Dedifferentiated amniotic fluid mesenchymal stem cell (primary cell): ENCODE data around the gene ALOX12B.
A peak's percentile ranks its signal among the peaks of the same experiment; 100 is the strongest.
"Not testable (repeated sequence)": the region's sequence is repeated elsewhere in the genome, so short reads cannot be mapped to it uniquely, and the experiment has no call there.

Experiments
- DNase-seq: peaks from one replicate; pipeline ENCODE4 v3.0.0-alpha.2; 2016; ENCODE audit errors: extremely low spot score

Gene ALOX12B

DNA sequence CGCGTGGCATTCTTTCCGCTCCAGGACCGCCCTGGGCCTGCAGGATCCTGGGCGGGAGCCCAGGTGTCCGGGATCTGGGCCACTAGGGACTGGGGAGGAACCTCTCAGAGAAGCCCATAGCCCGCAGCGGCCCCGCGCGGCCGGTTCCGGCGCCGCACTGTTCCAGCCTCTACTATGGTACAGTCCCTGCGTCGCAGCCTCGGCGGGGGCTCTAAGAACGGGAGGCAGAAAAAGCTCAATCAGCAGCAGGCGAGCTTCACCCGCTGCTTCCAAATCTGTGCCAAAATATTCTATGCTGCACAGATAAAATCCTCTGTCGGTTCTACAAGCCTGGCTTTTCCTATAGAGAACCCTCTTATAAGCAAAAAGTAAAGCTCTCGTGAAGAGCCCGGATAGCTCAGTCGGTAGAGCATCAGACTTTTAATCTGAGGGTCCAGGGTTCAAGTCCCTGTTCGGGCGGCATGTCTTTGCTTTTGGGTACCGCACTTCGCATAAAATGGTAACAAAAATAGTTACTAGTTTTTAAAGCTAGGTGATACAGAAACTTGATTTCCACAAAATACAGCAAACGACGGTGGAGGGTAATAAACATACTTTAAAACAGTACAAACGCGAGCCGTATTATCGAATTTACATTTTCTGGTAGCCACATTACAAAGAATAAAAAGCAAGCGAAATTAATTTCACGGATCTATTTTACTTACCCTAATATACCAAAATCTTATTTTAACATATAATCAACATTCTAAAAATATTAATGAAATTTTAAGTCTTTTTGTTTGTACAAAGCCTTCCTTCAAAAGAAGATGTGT is 31.5 kb upstream of the ALOX12B start:
- DNase-seq = peak; percentile 86

GRCh38 chr17:8117980-8118768 is 30.7 kb upstream of the ALOX12B start, which contains the start of gene ALOXE3:
Gene ALOXE3 (minus strand): TSS chr17:8118514. CDS start chr17:8117990, 524 bp downstream.
- DNase-seq = peak; percentile 49

- DNase-seq = no peak
Measured at GRCh38 chr17:8117367-8117979, 30.0 kb upstream of the ALOX12B start.

GRCh38 chr17:8116776-8117175 is 29.3 kb upstream of the ALOX12B start:
- DNase-seq = no peak

- no peak for DNase-seq
Measured at GRCh38 chr17:8110907-8111306, 23.4 kb upstream of the ALOX12B start.

DNA sequence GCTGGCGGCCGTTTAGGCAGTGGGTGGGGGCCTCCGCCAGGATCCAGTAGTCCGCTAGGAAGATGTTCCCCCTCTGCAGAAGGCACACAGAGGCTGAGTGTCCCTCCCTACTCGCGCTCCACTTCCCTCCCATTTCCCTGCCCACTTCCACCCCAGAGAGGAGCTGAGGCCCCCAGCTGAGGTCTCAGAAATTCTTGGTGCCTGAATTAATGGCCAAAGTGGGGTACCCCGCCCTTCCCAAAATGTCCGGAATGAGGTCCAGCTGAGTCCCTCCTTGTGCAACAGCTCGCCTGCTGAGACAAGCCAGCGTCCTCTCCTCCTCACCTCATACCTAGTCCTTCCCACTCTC is 22.9 kb upstream of the ALOX12B start:
- DNase-seq = no peak

GRCh38 chr17:8109661-8110455 is 22.3 kb upstream of the ALOX12B start:
- no peak for DNase-seq

DNA sequence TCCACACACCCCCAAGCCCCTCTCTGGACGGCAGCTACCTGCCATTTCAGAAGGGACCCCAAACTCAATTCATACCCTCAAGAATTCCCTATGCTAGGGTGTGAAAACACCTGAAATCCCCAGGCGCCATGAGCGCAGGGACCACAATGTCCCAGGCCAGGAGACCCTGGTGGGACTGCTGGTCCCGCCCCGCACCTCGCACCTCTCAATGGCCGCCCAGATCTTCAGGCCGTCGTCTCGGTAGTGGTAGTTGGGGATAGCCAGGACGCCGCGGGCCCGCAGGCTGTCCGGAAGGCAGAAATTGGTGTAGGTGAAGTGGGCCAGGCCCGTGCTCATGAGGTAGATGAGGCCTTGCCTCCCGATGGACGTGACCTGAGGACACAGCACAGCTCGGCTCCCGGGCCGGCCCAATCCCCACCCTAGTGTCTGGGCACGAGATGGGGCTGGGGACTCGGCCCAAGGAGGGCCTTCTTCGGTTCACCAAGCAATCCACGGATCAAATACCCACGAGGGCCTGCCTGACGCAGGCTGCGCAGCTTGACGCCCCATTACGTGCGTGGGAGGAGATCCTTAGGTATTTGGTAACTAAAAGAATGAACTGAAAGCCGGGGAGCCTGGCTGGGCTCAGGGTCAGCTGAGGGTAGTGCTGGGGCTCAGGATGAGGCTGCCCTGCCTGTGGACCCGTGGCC is 21.6 kb upstream of the ALOX12B start:
- DNase-seq = no peak

DNA sequence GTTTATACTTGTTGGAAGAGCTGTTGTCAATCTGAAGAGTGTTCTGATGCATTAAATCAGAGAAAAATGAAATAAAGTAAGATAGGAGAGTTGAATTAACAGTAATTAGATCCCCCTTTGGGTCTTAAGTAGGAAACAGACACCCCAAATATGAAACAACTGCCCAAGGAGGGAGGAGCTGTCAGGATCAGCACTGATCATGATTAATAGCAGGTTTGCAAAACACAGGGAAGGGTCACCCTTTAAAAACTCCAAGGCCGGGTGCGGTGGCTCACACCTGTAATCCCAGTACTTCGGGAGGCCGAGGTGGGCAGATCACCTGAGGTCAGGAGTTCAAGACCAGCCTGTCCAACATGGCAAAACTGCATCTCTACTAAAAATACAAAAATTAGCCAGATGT is 19.5 kb upstream of the ALOX12B start:
- not testable (repeated sequence) for DNase-seq

- DNase-seq = no peak
Measured at GRCh38 chr17:8105957-8106398, 18.5 kb upstream of the ALOX12B start.

DNA sequence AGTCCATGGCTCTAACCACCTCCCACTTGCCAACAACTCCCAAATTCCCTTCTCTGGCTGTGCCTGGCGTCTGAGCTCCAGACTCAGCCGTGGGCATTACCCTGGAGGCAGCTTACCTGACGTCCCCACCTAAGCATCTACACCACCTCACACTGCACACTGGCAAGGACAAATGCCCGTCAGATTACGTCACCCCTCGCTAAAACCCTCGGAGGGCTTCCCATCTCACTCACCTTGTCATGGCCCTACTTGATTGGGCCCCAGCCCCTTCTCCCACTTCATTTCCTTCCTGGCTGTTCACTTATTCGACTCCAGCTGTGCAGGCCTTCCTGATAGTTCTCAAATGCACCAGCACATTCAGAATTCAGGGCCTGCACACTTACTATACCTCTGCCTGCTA is 17.4 kb upstream of the ALOX12B start:
- DNase-seq = no peak

GRCh38 chr17:8103549-8103948 is 16.0 kb upstream of the ALOX12B start:
- DNase-seq = no peak

DNA sequence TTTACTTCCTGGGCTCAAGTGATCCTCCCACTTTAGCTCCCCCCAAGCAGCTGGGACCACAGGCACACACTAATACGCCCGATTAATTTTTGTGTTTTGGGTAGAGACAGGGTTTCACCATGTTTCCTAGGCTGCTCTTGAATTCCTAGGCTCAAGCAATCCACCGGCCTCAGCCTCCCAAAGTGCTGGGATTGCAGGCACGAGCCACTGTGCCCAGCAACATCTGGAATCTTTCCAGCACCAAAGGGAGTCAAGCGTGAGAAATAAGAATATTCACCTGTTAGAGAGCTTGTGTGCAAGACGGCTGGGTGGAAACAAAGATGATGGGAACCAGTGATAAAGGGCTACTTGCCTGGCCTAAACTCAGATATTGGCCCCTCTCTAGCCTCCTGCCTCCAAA is 14.2 kb upstream of the ALOX12B start:
- no peak for DNase-seq

DNA sequence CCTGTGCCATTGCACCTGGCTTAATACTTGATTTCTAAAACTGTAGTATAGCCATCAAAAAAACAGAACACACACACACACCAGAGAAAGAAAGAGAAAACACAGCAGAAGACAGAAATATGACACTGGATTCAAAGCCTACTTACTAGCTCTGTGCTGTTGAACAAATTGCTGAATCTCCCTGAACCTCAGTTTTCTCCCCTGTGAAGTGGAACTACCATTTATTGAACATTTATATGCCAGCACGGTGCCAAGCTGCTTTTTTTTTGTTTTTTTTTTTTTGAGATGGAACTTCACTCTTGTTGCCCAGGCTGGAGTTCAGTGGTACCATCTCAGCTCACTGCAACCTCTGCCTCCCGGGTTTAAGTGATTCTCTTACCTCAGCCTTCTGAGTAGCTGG is 13.2 kb upstream of the ALOX12B start:
- no peak for DNase-seq

DNA sequence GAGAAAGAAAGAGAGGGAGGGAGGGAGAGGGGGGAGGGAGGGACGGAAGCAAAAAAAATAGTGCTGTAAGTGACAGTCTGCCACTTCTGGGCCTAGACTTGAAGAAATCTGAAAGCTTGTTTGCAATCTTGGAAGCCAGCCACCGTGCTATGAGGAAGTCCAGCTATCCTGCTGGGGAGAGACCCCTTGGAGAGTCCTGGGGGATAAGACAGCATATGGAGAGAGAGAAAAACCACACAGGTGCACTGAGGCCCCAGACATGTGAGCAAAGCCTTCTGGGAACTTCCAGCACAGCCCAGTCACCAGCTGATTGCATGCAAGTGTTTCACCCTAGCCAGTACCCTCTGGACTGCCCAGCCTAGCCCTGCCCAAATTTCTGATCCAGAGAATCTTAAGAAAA is 12.6 kb upstream of the ALOX12B start:
- no peak for DNase-seq

- DNase-seq = no peak
Measured at GRCh38 chr17:8096541-8096940, 9.0 kb upstream of the ALOX12B start.

DNA sequence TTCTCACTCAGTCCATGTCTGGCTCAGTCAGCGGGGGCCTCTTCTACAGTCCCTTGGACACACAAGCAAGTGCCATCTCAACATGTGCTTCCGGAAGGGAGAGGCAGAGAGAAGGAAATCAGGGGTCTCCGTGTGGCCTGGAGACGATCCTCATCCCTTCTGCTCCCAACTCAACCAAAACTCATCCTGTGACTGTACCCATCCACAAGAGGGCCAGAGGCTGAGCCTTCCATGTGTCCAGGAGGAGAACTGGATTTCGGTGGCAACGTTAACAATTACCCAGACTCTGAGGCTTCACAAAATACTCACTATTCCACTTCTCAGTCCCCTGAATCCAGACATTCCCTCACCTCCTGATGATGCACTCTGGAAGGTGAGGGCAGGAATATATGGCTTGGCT is 7.8 kb upstream of the ALOX12B start:
- no peak for DNase-seq

GRCh38 chr17:8091033-8091687 is 3.6 kb upstream of the ALOX12B start:
- no peak for DNase-seq

GRCh38 chr17:8089728-8090127 is 2.2 kb upstream of the ALOX12B start:
- no peak for DNase-seq

DNA sequence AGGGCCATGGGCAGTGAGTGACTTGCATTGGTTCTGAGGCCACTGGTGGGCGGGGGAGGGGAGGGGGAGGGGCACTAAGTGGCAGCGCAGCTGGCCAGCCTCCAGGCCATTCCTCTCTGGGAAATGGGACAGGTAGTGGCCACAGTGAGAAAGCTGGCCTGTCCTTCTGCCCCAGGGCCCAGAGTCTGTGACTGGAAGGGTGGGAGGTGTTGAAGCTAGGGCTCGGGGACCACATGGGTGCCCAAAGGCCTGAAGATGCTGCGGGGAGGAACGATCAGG is 375 bp upstream of the ALOX12B start:
- DNase-seq = no peak

GRCh38 chr17:8084250-8084649 is 3.3 kb downstream of the ALOX12B start:
- no peak for DNase-seq
